ENCODE data around the gene GJB6.

The GJB6 gene

GRCh38 chr13:20219577-20219976 lies 12.5 kb downstream of the GJB6 start:
- DNase-seq (ENCODE audit: extremely low spot score), result no peak
- TF ChIP-seq LEF1 (IDR thresholded peaks at IDR 0.05; ENCODE audit: borderline replicate concordance) (no peak), BHLHE40 (IDR thresholded peaks at IDR 0.05; ENCODE audit: borderline replicate concordance) (no peak), ZNF384 (IDR thresholded peaks at IDR 0.05) (no peak), CTBP1 (IDR thresholded peaks at IDR 0.05; ENCODE audit: borderline replicate concordance) (no peak), SP1 (IDR thresholded peaks at IDR 0.05) (no peak), HDGF (IDR thresholded peaks at IDR 0.05; ENCODE audit: borderline replicate concordance) (no peak), NFRKB (IDR thresholded peaks at IDR 0.05) (no peak), L3MBTL2 (conservative IDR thresholded peaks at IDR 0.05) (no peak)
- ChIA-PET POLR2A (no interaction called here), CTCF (no interaction called here)

DNA sequence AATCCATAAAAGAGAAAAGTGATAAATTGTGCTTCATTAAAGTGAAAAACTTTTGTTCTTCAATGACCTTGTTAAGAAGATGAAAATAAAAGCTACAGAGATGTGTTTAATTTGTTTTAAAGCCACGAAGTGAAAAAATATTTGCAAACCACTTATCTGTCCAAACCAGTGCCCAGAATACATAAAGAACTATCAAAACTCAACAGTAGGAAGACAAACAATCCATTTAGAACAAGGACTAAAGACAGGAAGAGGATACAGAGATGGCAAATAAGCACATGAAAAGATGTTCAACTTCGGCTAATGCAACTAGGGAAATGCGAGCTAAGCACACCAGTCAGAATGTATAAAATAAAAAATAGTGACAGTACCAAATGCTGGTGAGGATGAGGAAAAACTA lies 15.0 kb downstream of the GJB6 start:
- no peak for DNase-seq (ENCODE audit: extremely low spot score)
- ChIA-PET POLR2A (no interaction called here), CTCF (no interaction called here)
- no peak for TF ChIP-seq NFRKB (IDR thresholded peaks at IDR 0.05)

DNA sequence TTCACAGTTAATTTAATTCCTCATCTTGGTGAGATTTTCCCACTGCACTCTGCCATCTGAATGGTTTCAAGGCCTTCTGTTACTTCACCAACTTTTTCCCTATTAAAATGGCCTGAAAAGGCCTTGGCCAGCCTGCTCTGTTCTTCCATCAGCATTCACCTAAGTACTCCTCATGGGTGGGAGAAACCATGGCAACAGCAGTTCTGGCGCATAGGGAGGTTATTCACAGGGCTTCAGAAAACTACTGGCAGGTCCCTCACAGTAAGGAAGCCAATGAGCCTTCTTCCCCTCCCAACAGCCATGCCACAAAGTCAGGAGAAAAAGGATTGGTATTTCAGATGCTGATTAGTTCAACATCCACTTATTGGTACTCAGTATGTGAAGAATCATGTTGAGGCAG lies 22.2 kb downstream of the GJB6 start:
- CTCF ChIA-PET, result interaction anchor here (1.7 kb wide), 1 partner anchor 13 kb away, joined by 8 read pairs; no protein-coding TSS in a partner anchor
- no peak for DNase-seq (ENCODE audit: extremely low spot score)

DNA sequence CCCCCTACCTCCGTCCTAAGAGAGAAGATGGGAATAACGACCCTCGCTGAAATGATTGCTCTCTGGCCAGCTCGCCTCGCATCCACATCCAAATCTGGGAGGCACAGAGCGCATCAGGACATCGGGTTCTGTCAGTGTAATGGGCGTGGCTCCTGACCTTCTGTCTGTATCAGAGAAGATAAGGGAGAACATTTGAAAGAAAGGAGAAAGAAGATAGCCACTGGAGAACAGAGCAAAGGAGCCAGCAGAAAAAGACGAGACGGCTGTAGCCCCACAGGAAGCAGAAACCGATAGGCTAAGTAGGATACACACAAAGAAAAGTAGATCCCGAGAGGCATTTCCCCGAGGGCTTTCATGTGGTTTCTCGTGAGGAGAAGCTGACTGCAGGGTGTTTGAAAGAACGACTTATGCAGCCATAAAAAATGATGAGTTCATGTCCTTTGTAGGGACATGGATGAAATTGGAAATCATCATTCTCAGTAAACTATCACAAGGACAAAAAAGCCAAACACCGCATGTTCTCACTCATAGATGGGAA lies 25.4 kb downstream of the GJB6 start:
- ChIA-PET POLR2A (no interaction called here), CTCF (no interaction called here)
- DNase-seq (ENCODE audit: extremely low spot score), result no peak
- no peak for TF ChIP-seq FOXM1 (IDR thresholded peaks at IDR 0.05; ENCODE audit: borderline replicate concordance)
- TF ChIP-seq L3MBTL2 (conservative IDR thresholded peaks at IDR 0.05), result no peak
- no peak for TF ChIP-seq NFRKB (IDR thresholded peaks at IDR 0.05)
- TF ChIP-seq SP1 (IDR thresholded peaks at IDR 0.05), result no peak
- TF ChIP-seq LEF1 (IDR thresholded peaks at IDR 0.05; ENCODE audit: borderline replicate concordance), result no peak
- TF ChIP-seq ARNT (IDR thresholded peaks at IDR 0.05), result no peak
- no peak for TF ChIP-seq ELF4 (IDR thresholded peaks at IDR 0.05)
- TF ChIP-seq FOXK2 (IDR thresholded peaks at IDR 0.05), result no peak
- TF ChIP-seq HDGF (IDR thresholded peaks at IDR 0.05; ENCODE audit: borderline replicate concordance), result no peak
- no peak for TF ChIP-seq TARDBP (IDR thresholded peaks at IDR 0.05)
- TF ChIP-seq, protein P1, sequence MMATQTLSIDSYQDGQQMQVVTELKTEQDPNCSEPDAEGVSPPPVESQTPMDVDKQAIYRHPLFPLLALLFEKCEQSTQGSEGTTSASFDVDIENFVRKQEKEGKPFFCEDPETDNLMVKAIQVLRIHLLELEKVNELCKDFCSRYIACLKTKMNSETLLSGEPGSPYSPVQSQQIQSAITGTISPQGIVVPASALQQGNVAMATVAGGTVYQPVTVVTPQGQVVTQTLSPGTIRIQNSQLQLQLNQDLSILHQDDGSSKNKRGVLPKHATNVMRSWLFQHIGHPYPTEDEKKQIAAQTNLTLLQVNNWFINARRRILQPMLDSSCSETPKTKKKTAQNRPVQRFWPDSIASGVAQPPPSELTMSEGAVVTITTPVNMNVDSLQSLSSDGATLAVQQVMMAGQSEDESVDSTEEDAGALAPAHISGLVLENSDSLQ (IDR thresholded peaks at IDR 0.05), result no peak
- no peak for TF ChIP-seq SUZ12 (IDR thresholded peaks at IDR 0.05)

More for the DNA sequence above, 22.2 kb downstream of the GJB6 start:
- TF ChIP-seq ARNT (IDR thresholded peaks at IDR 0.05) (no peak), LEF1 (IDR thresholded peaks at IDR 0.05; ENCODE audit: borderline replicate concordance) (no peak)
- POLR2A ChIA-PET, result no interaction called here

GRCh38 chr13:20206065-20206697 lies 25.9 kb downstream of the GJB6 start:
- no peak for DNase-seq (ENCODE audit: extremely low spot score)
- POLR2A ChIA-PET, result no interaction called here
- CTCF ChIA-PET, result no interaction called here
- no peak for TF ChIP-seq SUZ12 (IDR thresholded peaks at IDR 0.05)
- TF ChIP-seq TARDBP (IDR thresholded peaks at IDR 0.05), result no peak
- TF ChIP-seq HDGF (IDR thresholded peaks at IDR 0.05; ENCODE audit: borderline replicate concordance), result no peak
- TF ChIP-seq LEF1 (IDR thresholded peaks at IDR 0.05; ENCODE audit: borderline replicate concordance), result no peak
- TF ChIP-seq, protein P1 (IDR thresholded peaks at IDR 0.05), result no peak
- TF ChIP-seq SP1 (IDR thresholded peaks at IDR 0.05), result no peak
- no peak for TF ChIP-seq BHLHE40 (IDR thresholded peaks at IDR 0.05; ENCODE audit: borderline replicate concordance)
- TF ChIP-seq FOXA1 (IDR thresholded peaks at IDR 0.05), result no peak
- no peak for TF ChIP-seq NFRKB (IDR thresholded peaks at IDR 0.05)
- TF ChIP-seq CTBP1 (IDR thresholded peaks at IDR 0.05; ENCODE audit: borderline replicate concordance), result no peak
- TF ChIP-seq ZNF384 (IDR thresholded peaks at IDR 0.05), result no peak
- TF ChIP-seq FOXK2 (IDR thresholded peaks at IDR 0.05), result no peak
- no peak for TF ChIP-seq L3MBTL2 (conservative IDR thresholded peaks at IDR 0.05)
- no peak for TF ChIP-seq ARNT (IDR thresholded peaks at IDR 0.05)
- TF ChIP-seq ELF4 (IDR thresholded peaks at IDR 0.05), result no peak
- no peak for TF ChIP-seq FOXM1 (IDR thresholded peaks at IDR 0.05; ENCODE audit: borderline replicate concordance)

DNA sequence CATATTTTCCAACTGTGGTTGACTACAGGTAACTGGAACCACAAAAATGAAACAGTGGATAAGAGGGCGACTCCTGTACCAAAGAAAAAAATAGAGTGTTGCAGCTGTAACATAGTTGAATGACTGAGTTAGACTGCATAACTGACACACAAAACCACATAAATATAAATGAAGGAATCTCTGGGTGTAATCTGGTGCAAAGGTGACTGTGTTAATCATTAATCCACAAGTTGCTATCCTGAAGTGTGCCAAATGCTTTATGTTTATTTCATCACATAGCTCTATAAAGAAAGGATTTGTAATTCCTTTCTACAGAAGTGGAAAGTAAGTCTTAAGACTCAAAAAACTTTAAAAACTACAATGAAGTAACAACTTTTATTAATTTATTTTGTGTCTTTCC lies 33.3 kb downstream of the GJB6 start:
- POLR2A ChIA-PET, result no interaction called here
- DNase-seq (ENCODE audit: extremely low spot score), result no peak
- CTCF ChIA-PET, result no interaction called here
- no peak for TF ChIP-seq HDGF (IDR thresholded peaks at IDR 0.05; ENCODE audit: borderline replicate concordance)
- TF ChIP-seq FOXM1 (IDR thresholded peaks at IDR 0.05; ENCODE audit: borderline replicate concordance), result no peak
- no peak for TF ChIP-seq SUZ12 (IDR thresholded peaks at IDR 0.05)
- TF ChIP-seq TARDBP (IDR thresholded peaks at IDR 0.05), result no peak
- TF ChIP-seq ZNF384 (IDR thresholded peaks at IDR 0.05), result no peak
- TF ChIP-seq ARNT (IDR thresholded peaks at IDR 0.05), result no peak
- no peak for TF ChIP-seq FOXK2 (IDR thresholded peaks at IDR 0.05)
- no peak for TF ChIP-seq CTBP1 (IDR thresholded peaks at IDR 0.05; ENCODE audit: borderline replicate concordance)

- POLR2A ChIA-PET, result no interaction called here
- peak; percentile 40 for DNase-seq (ENCODE audit: extremely low spot score)
- CTCF ChIA-PET, result interaction anchor here (0.6 to 2.1 kb wide), 13 partner anchors 12 to 1111 kb away, joined by 3 to 8 read pairs (median 4); no protein-coding TSS in a partner anchor
- TF ChIP-seq, protein P1 (IDR thresholded peaks at IDR 0.05), result no peak
- TF ChIP-seq ZNF384 (IDR thresholded peaks at IDR 0.05), result peak; percentile 97
Observed at GRCh38 chr13:20197361-20197834, 34.7 kb downstream of the GJB6 start.

All from HEK293T (cell line).